Naive thymus-derived CD4-positive, alpha-beta T cell (primary cell): Measurements from ENCODE around the gene OXTR. TPM values are rescaled to one million over a fixed set of nuclear protein-coding genes. Genes with fewer than 3 reads are reported as not detected.

Experiments used
- ATAC-seq: fragments of 150-1000 bp; cut with Tn5 transposase; 2 replicates; pipeline ENCODE4 v1.10.0; 2021; ENCODE audit warnings: mild to moderate bottlenecking, moderate library complexity
- CTCF ChIA-PET: fragments of 350-600 bp; sonication (Branson Sonifier 250); formaldehyde crosslinking; loops from one replicate; lab custom pipeline; 2021; ENCODE audit warnings: antibody characterized with exemption; lab: Charles Lee
- POLR2A ChIA-PET: fragments of 350-600 bp; sonication (Branson Sonifier 250); formaldehyde crosslinking; loops from one replicate; lab custom pipeline; 2021; ENCODE audit warnings: antibody characterized with exemption, inconsistent platforms; lab: Charles Lee
- DNase-seq, 9 donors: peaks; one replicate each; pipeline versions ENCODE4 v3.0.0 to v3.0.0-alpha.2; 2020 to 2022; ENCODE audit warnings: mixed read lengths in 1 of 9
- H3K27ac ChIP-seq: one replicate; pipeline ENCODE4 v1.7.0; 2013; ENCODE audit warnings: mild to moderate bottlenecking, low read depth, low read length, moderate library complexity
- H3K27me3 ChIP-seq, 2 donors: one replicate each; pipeline ENCODE4 v1.7.0; 2013; ENCODE audit warnings: low read length in 2 of 2, mild to moderate bottlenecking in 2 of 2, moderate library complexity in 2 of 2; ENCODE audit not compliant: control insufficient read depth in 2 of 2, insufficient read depth in 2 of 2
- H3K36me3 ChIP-seq, 3 experiments: 1 replicate in 2 of 3; 2 replicates in 1 of 3; pipeline ENCODE4 v1.7.0; 2013; ENCODE audit warnings: low read length in 3 of 3, mild to moderate bottlenecking in 3 of 3, moderate library complexity in 1 of 3; ENCODE audit not compliant: insufficient read depth in 3 of 3, control insufficient read depth in 2 of 3
- H3K4me1 ChIP-seq, 2 donors: one replicate each; pipeline ENCODE4 v1.7.0; 2013; ENCODE audit warnings: low read length in 2 of 2, mild to moderate bottlenecking in 2 of 2, moderate library complexity in 1 of 2; ENCODE audit not compliant: control insufficient read depth in 2 of 2, insufficient read depth in 2 of 2
- H3K4me3 ChIP-seq: 2 replicates; pipeline ENCODE4 v1.7.0; 2013; ENCODE audit warnings: mild to moderate bottlenecking, low read length
- H3K9me3 ChIP-seq, 3 experiments: 1 replicate in 2 of 3; 2 replicates in 1 of 3; pipeline ENCODE4 v1.7.0; 2013; ENCODE audit warnings: low read length in 3 of 3; ENCODE audit not compliant: control insufficient read depth in 2 of 3
- H3K27ac Mint-ChIP-seq, 9 donors: one replicate each; pipeline ENCODE4 v1.8.0; 2020 to 2022; ENCODE audit warnings: mixed read lengths in 9 of 9, mild to moderate bottlenecking in 8 of 9, moderate library complexity in 5 of 9, inconsistent platforms in 2 of 9
- H3K27me3 Mint-ChIP-seq, 5 donors: one replicate each; pipeline ENCODE4 v1.8.0; 2021 to 2022; ENCODE audit warnings: mixed read lengths in 5 of 5, mild to moderate bottlenecking in 1 of 5
- H3K36me3 Mint-ChIP-seq, 5 donors: one replicate each; pipeline ENCODE4 v1.8.0; 2020 to 2022; ENCODE audit warnings: mixed read lengths in 5 of 5, mild to moderate bottlenecking in 3 of 5, inconsistent platforms in 1 of 5
- H3K4me1 Mint-ChIP-seq, 7 donors: one replicate each; pipeline ENCODE4 v1.8.0; 2020 to 2022; ENCODE audit warnings: mixed read lengths in 7 of 7, mild to moderate bottlenecking in 3 of 7, inconsistent platforms in 1 of 7
- H3K4me3 Mint-ChIP-seq, 10 donors: one replicate each; pipeline ENCODE4 v1.8.0; 2020 to 2022; ENCODE audit warnings: mild to moderate bottlenecking in 10 of 10, mixed read lengths in 10 of 10, moderate library complexity in 6 of 10, inconsistent platforms in 2 of 10
- H3K9me3 Mint-ChIP-seq, 11 donors: one replicate each; pipeline ENCODE4 v1.8.0; 2020 to 2022; ENCODE audit warnings: mixed read lengths in 11 of 11, mild to moderate bottlenecking in 4 of 11, inconsistent platforms in 1 of 11, moderate library complexity in 1 of 11
- intact Hi-C, 2 donors: fragments of 100-400 bp; cut with micrococcal nuclease; formaldehyde crosslinking; loops; one replicate each; pipeline ENCODE4 v1.15.1; 2023
- polyA plus RNA-seq, 2 donors: library from polyadenylated mRNA; unstranded; fragments of 300-500 nt; fragmentation: Illumina TruSeq; gene quantifications; one replicate each; pipeline ENCODE4 v1.2.3, GENCODE V29; 2021
- total RNA-seq, 6 experiments: library from RNA in 5 of 6; stranded (reverse) in 5 of 6; gene quantifications; 1 replicate in 5 of 6; 2 replicates in 1 of 6; pipeline ENCODE4 v1.2.3 and lab custom pipeline; 2021 to 2026

OXTR gene
- total and polyA plus RNA-seq, 7 experiments from 2014 or later = 0.05 to 1.3 (median 0.22) TPM; not detected in 2

- Mint-ChIP-seq H3K4me1 (no peaks in the 10 kb centered on the region), H3K27me3 (peaks cover 4 to 28% (median 13%) of the 10 kb centered on the region in 5 donors), H3K9me3 (peaks cover 0 to 3% (median 0%) of the 10 kb centered on the region in 11 donors), H3K4me3 (no peak overlapping the region), H3K27ac (no peak overlapping the region), H3K36me3 (no peaks in the 10 kb centered on the region)
- POLR2A ChIA-PET = no interaction called here
- no peaks in the 10 kb centered on the region for H3K9me3 ChIP-seq
- H3K4me3 ChIP-seq = no peak overlapping the region
- H3K36me3 ChIP-seq = no peaks in the 10 kb centered on the region
- H3K4me1 ChIP-seq = no peaks in the 10 kb centered on the region
- no peak overlapping the region for H3K27ac ChIP-seq
- no peaks in the 10 kb centered on the region for H3K27me3 ChIP-seq
- DNase-seq (no peak), ATAC-seq (no peak)
- intact Hi-C loops = no loop called here
- CTCF ChIA-PET = no interaction called here
Measured at GRCh38 chr3:8738639-8739038, 30.8 kb downstream of the OXTR start.

- H3K4me1 Mint-ChIP-seq = no peaks in the 10 kb centered on the region
- intact Hi-C loops = no loop called here
Measured at GRCh38 chr3:8737823-8738222, 31.6 kb downstream of the OXTR start.

GRCh38 chr3:8737301-8737700, 32.1 kb downstream of the OXTR start:
- Histone ChIP-seq H3K9me3 (no peaks in the 10 kb centered on the region), H3K27ac (no peak overlapping the region), H3K4me1 (no peaks in the 10 kb centered on the region), H3K36me3 (no peaks in the 10 kb centered on the region), H3K4me3 (no peak overlapping the region), H3K27me3 (no peaks in the 10 kb centered on the region)
- ATAC-seq (no peak), DNase-seq (no peak)
- Mint-ChIP-seq H3K36me3 (no peaks in the 10 kb centered on the region), H3K9me3 (peaks cover 0 to 4% (median 0%) of the 10 kb centered on the region in 11 donors), H3K4me1 (no peaks in the 10 kb centered on the region), H3K27me3 (peaks cover 5 to 28% (median 15%) of the 10 kb centered on the region in 5 donors), H3K4me3 (no peak overlapping the region), H3K27ac (no peak overlapping the region)
- intact Hi-C loops = no loop called here
- ChIA-PET CTCF (no interaction called here), POLR2A (no interaction called here)

More at GRCh38 chr3:8737823-8738222, 31.6 kb downstream of the OXTR start:
- ChIA-PET CTCF (no interaction called here), POLR2A (no interaction called here)
- Mint-ChIP-seq H3K27ac (no peak overlapping the region), H3K27me3 (peaks cover 4 to 28% (median 13%) of the 10 kb centered on the region in 5 donors), H3K36me3 (no peaks in the 10 kb centered on the region), H3K4me3 (no peak overlapping the region), H3K9me3 (peaks cover 0 to 3% (median 0%) of the 10 kb centered on the region in 11 donors)
- no peaks in the 10 kb centered on the region for H3K36me3 ChIP-seq
- no peaks in the 10 kb centered on the region for H3K9me3 ChIP-seq
- H3K27me3 ChIP-seq = no peaks in the 10 kb centered on the region
- DNase-seq (no peak), ATAC-seq (no peak)
- H3K4me3 ChIP-seq = no peak overlapping the region
- H3K27ac ChIP-seq = no peak overlapping the region
- H3K4me1 ChIP-seq = no peaks in the 10 kb centered on the region

GRCh38 chr3:8736436-8736835, 33.0 kb downstream of the OXTR start:
- Histone ChIP-seq H3K27ac (no peak overlapping the region), H3K9me3 (no peaks in the 10 kb centered on the region), H3K4me1 (no peaks in the 10 kb centered on the region), H3K36me3 (no peaks in the 10 kb centered on the region), H3K27me3 (no peaks in the 10 kb centered on the region), H3K4me3 (no peak overlapping the region)
- ChIA-PET CTCF (no interaction called here), POLR2A (no interaction called here)
- intact Hi-C loops = no loop called here
- DNase-seq (no peak), ATAC-seq (no peak)
- Mint-ChIP-seq H3K4me3 (no peak overlapping the region), H3K27ac (no peak overlapping the region), H3K27me3 (peaks cover 3 to 20% (median 11%) of the 10 kb centered on the region in 5 donors), H3K36me3 (no peaks in the 10 kb centered on the region), H3K4me1 (no peaks in the 10 kb centered on the region), H3K9me3 (peaks cover 0 to 4% (median 0%) of the 10 kb centered on the region in 11 donors)

- Histone ChIP-seq H3K4me1 (no peaks in the 10 kb centered on the region), H3K4me3 (no peak overlapping the region), H3K36me3 (no peaks in the 10 kb centered on the region), H3K9me3 (no peaks in the 10 kb centered on the region), H3K27ac (no peak overlapping the region), H3K27me3 (no peaks in the 10 kb centered on the region)
- intact Hi-C loops = no loop called here
- Mint-ChIP-seq H3K27me3 (peaks cover 3 to 25% (median 20%) of the 10 kb centered on the region in 5 donors), H3K4me1 (no peaks in the 10 kb centered on the region), H3K4me3 (no peak overlapping the region), H3K27ac (no peak overlapping the region), H3K36me3 (no peaks in the 10 kb centered on the region), H3K9me3 (peaks cover 0 to 5% (median 0%) of the 10 kb centered on the region in 11 donors)
- DNase-seq (no peak), ATAC-seq (no peak)
- ChIA-PET POLR2A (no interaction called here), CTCF (no interaction called here)
Measured at GRCh38 chr3:8734908-8735307, 34.5 kb downstream of the OXTR start.

- no peak for ATAC-seq
- H3K4me3 ChIP-seq = no peak overlapping the region
- peaks cover 3 to 25% (median 20%) of the 10 kb centered on the region in 5 donors for H3K27me3 Mint-ChIP-seq
- no peaks in the 10 kb centered on the region for H3K9me3 ChIP-seq
- H3K4me1 Mint-ChIP-seq = no peaks in the 10 kb centered on the region
- DNase-seq = no peak
- H3K4me1 ChIP-seq = no peaks in the 10 kb centered on the region
- no peaks in the 10 kb centered on the region for H3K36me3 Mint-ChIP-seq
- H3K9me3 Mint-ChIP-seq = peaks cover 0 to 8% (median 0%) of the 10 kb centered on the region in 11 donors
- no peak overlapping the region for H3K27ac Mint-ChIP-seq
- CTCF ChIA-PET = no interaction called here
- H3K27me3 ChIP-seq = no peaks in the 10 kb centered on the region
- no peak overlapping the region for H3K27ac ChIP-seq
- H3K36me3 ChIP-seq = no peaks in the 10 kb centered on the region
- POLR2A ChIA-PET = no interaction called here
- intact Hi-C loops = no loop called here
- no peak overlapping the region for H3K4me3 Mint-ChIP-seq
Measured at GRCh38 chr3:8734137-8734878, 35.1 kb downstream of the OXTR start.
